Measurements from ENCODE around the gene SETDB2. TPM values are rescaled to one million over a fixed set of nuclear protein-coding genes. Genes with fewer than 3 reads are reported as not detected.
A peak's percentile ranks its signal among the peaks of the same experiment; 100 is the strongest.

SETDB2 gene
- total and polyA plus RNA-seq, 5 donors from 2014 or later = 11.0 to 24.4 (median 15.0) TPM

DNA sequence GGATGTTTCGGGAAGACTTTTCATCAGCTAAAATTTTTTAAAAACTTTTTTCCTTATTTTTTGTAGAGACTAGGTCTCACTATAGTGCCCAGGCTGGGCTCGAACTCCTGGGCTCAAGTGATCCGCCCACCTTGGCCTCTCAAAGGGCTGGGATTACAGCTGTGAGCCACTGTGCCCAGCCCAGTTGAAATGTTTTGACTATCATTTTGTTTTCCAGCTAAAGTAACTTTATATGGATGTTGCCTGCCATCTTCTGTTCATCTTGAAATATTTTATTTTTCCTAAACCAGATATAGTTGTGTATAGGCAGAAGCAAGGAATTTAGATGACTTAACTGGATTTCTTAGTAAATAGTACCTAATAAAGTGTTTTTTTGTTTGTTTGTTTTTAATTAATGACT lies 7.2 kb upstream of the SETDB2 start:
- peaks cover 4% of the 10 kb centered on the region for H3K36me3 ChIP-seq (ENCODE audit: control insufficient read depth, insufficient read depth, low read length)
- H3K9me3 Mint-ChIP-seq = no peaks in the 10 kb centered on the region
- H3K27me3 Mint-ChIP-seq = no peaks in the 10 kb centered on the region
- H3K36me3 Mint-ChIP-seq = peaks cover 19% of the 10 kb centered on the region
- H3K4me1 Mint-ChIP-seq = peaks cover under 1 to 5% (median 3%) of the 10 kb centered on the region in 4 donors
- H3K4me3 Mint-ChIP-seq = peak overlapping the region in 1 of 4 donors; percentile 1
- H3K4me3 ChIP-seq (ENCODE audit: low read depth, low read length) = no peak overlapping the region
- H3K27me3 ChIP-seq (ENCODE audit: control insufficient read depth, insufficient read depth, low read length) = no peaks in the 10 kb centered on the region
- DNase-seq = no peak
- no peak for ATAC-seq (ENCODE audit: low read depth in 2 of 2)
- no peaks in the 10 kb centered on the region for H3K9me3 ChIP-seq (ENCODE audit: control insufficient read depth in 2 of 2, low read length in 2 of 2)
- H3K27ac Mint-ChIP-seq = no peak overlapping the region
- no peaks in the 10 kb centered on the region for H3K4me1 ChIP-seq (ENCODE audit: control insufficient read depth, insufficient read depth, low read length, poor library complexity, severe bottlenecking)
- H3K27ac ChIP-seq (ENCODE audit: insufficient read depth, low read length, poor library complexity, severe bottlenecking) = no peak overlapping the region

DNA sequence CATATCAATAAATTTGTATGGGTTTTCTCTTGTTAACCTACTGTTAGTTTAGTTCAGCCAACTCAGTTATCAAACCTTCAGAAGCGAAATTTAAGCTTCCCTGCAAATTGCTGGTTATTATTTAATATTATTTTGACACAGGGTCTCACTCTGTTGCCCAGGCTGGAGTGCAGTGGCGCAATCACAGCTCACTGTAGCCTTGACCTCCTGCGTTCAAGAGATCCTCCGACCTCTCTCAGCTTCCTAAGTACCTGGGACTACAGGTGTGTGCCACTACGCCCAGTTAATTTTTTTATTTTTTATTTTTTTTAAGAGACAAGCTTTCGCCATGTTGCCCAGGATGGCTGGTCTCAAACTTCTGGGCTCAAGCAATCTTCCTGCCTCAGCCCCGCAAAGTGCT lies 6.4 kb upstream of the SETDB2 start:
- peak overlapping the region in 1 of 4 donors; percentile 1 for H3K4me3 Mint-ChIP-seq
- H3K9me3 Mint-ChIP-seq = no peaks in the 10 kb centered on the region
- Histone ChIP-seq H3K4me3 (ENCODE audit: low read depth, low read length) (no peak overlapping the region), H3K36me3 (ENCODE audit: control insufficient read depth, insufficient read depth, low read length) (peaks cover 4% of the 10 kb centered on the region), H3K27me3 (ENCODE audit: control insufficient read depth, insufficient read depth, low read length) (no peaks in the 10 kb centered on the region), H3K4me1 (ENCODE audit: control insufficient read depth, insufficient read depth, low read length, poor library complexity, severe bottlenecking) (no peaks in the 10 kb centered on the region), H3K27ac (ENCODE audit: insufficient read depth, low read length, poor library complexity, severe bottlenecking) (no peak overlapping the region), H3K9me3 (ENCODE audit: control insufficient read depth in 2 of 2, low read length in 2 of 2) (no peaks in the 10 kb centered on the region)
- H3K36me3 Mint-ChIP-seq = peaks cover 12% of the 10 kb centered on the region
- ATAC-seq (ENCODE audit: low read depth in 2 of 2) (no peak), DNase-seq (no peak)
- H3K4me1 Mint-ChIP-seq = peaks cover 2 to 7% (median 4%) of the 10 kb centered on the region in 4 donors
- H3K27me3 Mint-ChIP-seq = no peaks in the 10 kb centered on the region
- no peak overlapping the region for H3K27ac Mint-ChIP-seq

DNA sequence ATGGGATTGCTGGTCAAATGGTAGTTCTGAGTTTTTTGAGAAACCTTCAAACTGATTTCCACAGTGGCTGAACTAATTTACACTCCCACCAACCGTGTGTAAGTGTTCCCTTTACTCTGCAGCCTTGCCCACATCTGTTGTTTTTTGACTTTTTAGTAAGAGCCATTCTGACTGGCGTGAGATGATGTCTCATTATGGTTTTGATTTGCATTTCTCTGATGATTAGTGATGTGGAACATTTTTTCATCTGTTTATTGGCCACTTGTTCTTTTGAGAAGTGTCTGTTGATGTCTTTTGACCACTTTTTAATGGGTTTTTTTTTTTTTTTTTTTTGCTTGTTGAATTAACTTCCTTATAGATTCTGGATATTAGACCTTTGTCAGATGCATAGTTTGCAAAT lies 4.5 kb upstream of the SETDB2 start:
- Mint-ChIP-seq H3K27ac (no peak overlapping the region), H3K4me3 (peak overlapping the region in 2 of 4 donors; percentile 7 to 9), H3K9me3 (peaks cover 0 to 3% (median 0%) of the 10 kb centered on the region in 7 donors), H3K4me1 (peaks cover 5 to 19% (median 13%) of the 10 kb centered on the region in 4 donors), H3K27me3 (peaks cover 4% of the 10 kb centered on the region), H3K36me3 (peaks cover 3% of the 10 kb centered on the region)
- ATAC-seq (ENCODE audit: low read depth in 2 of 2) (no peak), DNase-seq (no peak)
- Histone ChIP-seq H3K27ac (ENCODE audit: insufficient read depth, low read length, poor library complexity, severe bottlenecking) (no peak overlapping the region), H3K4me1 (ENCODE audit: control insufficient read depth, insufficient read depth, low read length, poor library complexity, severe bottlenecking) (peaks cover under 1% of the 10 kb centered on the region), H3K27me3 (ENCODE audit: control insufficient read depth, insufficient read depth, low read length) (no peaks in the 10 kb centered on the region), H3K4me3 (ENCODE audit: low read depth, low read length) (no peak overlapping the region), H3K9me3 (ENCODE audit: control insufficient read depth in 2 of 2, low read length in 2 of 2) (no peaks in the 10 kb centered on the region), H3K36me3 (ENCODE audit: control insufficient read depth, insufficient read depth, low read length) (no peaks in the 10 kb centered on the region)

DNA sequence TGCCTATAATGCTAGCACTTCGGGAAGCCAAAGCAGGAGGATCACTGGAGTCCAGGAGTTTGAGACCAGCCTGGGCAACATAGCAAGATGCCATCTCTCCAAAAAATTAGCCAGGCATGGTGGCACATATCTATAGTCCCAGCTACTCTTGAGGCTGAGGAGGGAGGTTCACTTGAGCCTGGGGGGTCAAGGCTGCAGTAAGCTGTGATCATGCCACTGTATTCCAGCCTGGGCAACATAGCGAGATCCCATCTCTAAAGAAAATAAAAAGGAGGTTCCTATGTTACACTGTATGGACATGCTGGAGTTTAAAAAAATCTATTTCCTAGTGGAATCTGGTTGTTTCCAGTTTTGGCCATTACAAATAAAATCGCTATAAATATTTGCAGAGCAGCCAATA lies 2.8 kb upstream of the SETDB2 start:
- Mint-ChIP-seq H3K4me3 (no peak overlapping the region), H3K4me1 (peaks cover 5 to 32% (median 19%) of the 10 kb centered on the region in 4 donors), H3K36me3 (peaks cover 3% of the 10 kb centered on the region), H3K9me3 (peaks cover 0 to 3% (median 0%) of the 10 kb centered on the region in 7 donors), H3K27ac (no peak overlapping the region), H3K27me3 (peaks cover 4% of the 10 kb centered on the region)
- Histone ChIP-seq H3K9me3 (ENCODE audit: control insufficient read depth in 2 of 2, low read length in 2 of 2) (no peaks in the 10 kb centered on the region), H3K36me3 (ENCODE audit: control insufficient read depth, insufficient read depth, low read length) (no peaks in the 10 kb centered on the region), H3K4me1 (ENCODE audit: control insufficient read depth, insufficient read depth, low read length, poor library complexity, severe bottlenecking) (peaks cover 15% of the 10 kb centered on the region), H3K27ac (ENCODE audit: insufficient read depth, low read length, poor library complexity, severe bottlenecking) (no peak overlapping the region), H3K27me3 (ENCODE audit: control insufficient read depth, insufficient read depth, low read length) (no peaks in the 10 kb centered on the region), H3K4me3 (ENCODE audit: low read depth, low read length) (no peak overlapping the region)
- DNase-seq (no peak), ATAC-seq (ENCODE audit: low read depth in 2 of 2) (no peak)

DNA sequence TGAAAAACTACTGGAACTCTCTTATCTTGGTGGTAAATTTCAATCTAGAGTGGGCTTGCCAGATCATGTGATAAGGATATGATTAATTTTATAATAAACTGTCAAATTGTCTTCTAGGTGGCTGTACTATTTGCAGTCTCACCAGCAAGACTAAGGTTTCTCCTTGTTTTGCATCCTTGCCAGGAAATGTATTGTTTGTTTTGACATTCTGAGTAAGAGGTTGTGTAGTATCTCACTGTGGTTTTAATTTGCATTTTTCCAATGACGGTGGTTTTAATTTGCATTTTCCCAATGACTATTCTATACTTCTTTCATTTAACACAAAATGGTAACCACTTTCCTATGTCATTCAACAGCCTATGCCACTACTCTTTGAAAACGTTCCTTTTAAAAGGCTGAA lies 2.2 kb upstream of the SETDB2 start:
- Mint-ChIP-seq H3K27me3 (peaks cover 4% of the 10 kb centered on the region), H3K4me3 (no peak overlapping the region), H3K4me1 (peaks cover 5 to 37% (median 20%) of the 10 kb centered on the region in 4 donors), H3K9me3 (peaks cover 0 to 3% (median 0%) of the 10 kb centered on the region in 7 donors), H3K36me3 (peaks cover 3% of the 10 kb centered on the region), H3K27ac (no peak overlapping the region)
- H3K4me1 ChIP-seq (ENCODE audit: control insufficient read depth, insufficient read depth, low read length, poor library complexity, severe bottlenecking) = peaks cover 20% of the 10 kb centered on the region
- H3K27me3 ChIP-seq (ENCODE audit: control insufficient read depth, insufficient read depth, low read length) = no peaks in the 10 kb centered on the region
- ATAC-seq (ENCODE audit: low read depth in 2 of 2) = no peak
- no peak for DNase-seq
- no peak overlapping the region for H3K4me3 ChIP-seq (ENCODE audit: low read depth, low read length)
- no peaks in the 10 kb centered on the region for H3K36me3 ChIP-seq (ENCODE audit: control insufficient read depth, insufficient read depth, low read length)
- no peak overlapping the region for H3K27ac ChIP-seq (ENCODE audit: insufficient read depth, low read length, poor library complexity, severe bottlenecking)
- H3K9me3 ChIP-seq (ENCODE audit: control insufficient read depth in 2 of 2, low read length in 2 of 2) = no peaks in the 10 kb centered on the region

DNA sequence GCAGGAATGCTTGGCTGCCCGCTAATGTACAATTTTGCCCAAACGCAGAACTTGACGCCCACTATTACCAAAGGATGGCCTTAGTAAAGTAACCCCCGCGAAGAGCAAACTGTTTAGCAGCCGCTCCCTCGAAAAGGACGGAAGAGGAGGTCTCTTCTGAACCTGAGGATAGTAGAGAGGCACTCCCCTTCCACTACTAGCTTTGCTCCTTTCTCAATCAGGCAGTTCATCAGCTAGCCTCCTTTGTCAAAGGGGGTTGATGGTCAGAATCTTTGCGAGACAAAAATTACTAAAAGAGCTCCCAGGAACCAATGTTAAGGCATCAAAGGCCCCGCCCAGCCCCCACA lies 744 bp upstream of the SETDB2 start:
- peak in 1 of 3 donors; percentile 71 for DNase-seq
- H3K27me3 ChIP-seq (ENCODE audit: control insufficient read depth, insufficient read depth, low read length) = no peaks in the 10 kb centered on the region
- H3K9me3 ChIP-seq (ENCODE audit: control insufficient read depth in 2 of 2, low read length in 2 of 2) = no peaks in the 10 kb centered on the region
- H3K36me3 ChIP-seq (ENCODE audit: control insufficient read depth, insufficient read depth, low read length) = no peaks in the 10 kb centered on the region
- H3K4me3 Mint-ChIP-seq = peak overlapping the region; percentile 92 to 99 (median 95)
- peaks cover 0 to 3% (median 0%) of the 10 kb centered on the region in 7 donors for H3K9me3 Mint-ChIP-seq
- no peak for ATAC-seq (ENCODE audit: low read depth in 2 of 2)
- peaks cover 3% of the 10 kb centered on the region for H3K36me3 Mint-ChIP-seq
- peak overlapping the region; percentile 95 to 100 (median 100) for H3K27ac Mint-ChIP-seq
- H3K4me1 ChIP-seq (ENCODE audit: control insufficient read depth, insufficient read depth, low read length, poor library complexity, severe bottlenecking) = peaks cover 35% of the 10 kb centered on the region
- peaks cover 4% of the 10 kb centered on the region for H3K27me3 Mint-ChIP-seq
- peak overlapping the region; percentile 84 for H3K4me3 ChIP-seq (ENCODE audit: low read depth, low read length)
- H3K27ac ChIP-seq (ENCODE audit: insufficient read depth, low read length, poor library complexity, severe bottlenecking) = peak overlapping the region; percentile 96
- H3K4me1 Mint-ChIP-seq = peaks cover 11 to 50% (median 26%) of the 10 kb centered on the region in 4 donors

DNA sequence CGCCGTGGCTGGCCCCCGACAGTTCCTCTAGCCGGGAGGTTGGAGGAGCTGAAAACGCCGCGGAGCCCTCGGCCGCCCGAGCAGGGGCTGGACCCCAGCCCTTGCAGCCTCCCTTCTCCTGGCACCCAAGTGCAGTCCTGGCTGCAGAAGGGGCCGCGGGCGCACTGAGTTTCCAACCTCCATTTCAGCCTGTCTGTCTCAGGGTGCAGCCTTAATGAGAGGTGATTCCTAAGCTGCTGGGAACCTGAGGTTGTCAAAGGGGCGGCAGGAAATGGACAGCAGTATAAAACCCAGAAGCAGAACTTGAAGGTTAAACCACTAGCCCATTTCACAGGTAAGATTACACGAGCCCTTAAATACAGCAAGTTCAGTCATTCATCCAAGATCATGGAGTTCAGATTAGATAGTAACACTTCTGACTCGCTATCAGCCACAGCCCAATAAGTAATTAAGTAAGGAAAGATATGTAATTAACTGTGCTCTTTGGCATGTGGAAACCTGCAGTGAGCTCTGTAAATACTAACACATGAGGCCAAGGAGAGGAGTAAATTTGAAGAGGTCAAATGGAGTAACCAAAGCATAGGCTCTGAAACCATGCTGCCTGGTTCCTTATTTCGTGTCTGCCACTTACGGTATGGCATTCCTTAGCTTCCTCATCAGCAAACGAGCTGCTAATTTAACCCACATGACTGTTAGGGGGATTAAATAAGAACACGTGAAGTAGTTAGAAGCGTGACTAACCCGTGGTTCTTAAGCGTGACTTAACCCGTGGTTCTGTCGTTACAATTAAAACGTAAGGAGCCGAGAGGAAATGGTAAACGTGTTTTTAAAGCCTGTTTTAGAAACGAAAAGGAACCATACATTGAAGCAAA lies 686 bp downstream of the SETDB2 start:
- H3K9me3 ChIP-seq (ENCODE audit: control insufficient read depth in 2 of 2, low read length in 2 of 2) = no peaks in the 10 kb centered on the region
- peaks cover 4% of the 10 kb centered on the region for H3K27me3 Mint-ChIP-seq
- H3K36me3 Mint-ChIP-seq = peaks cover 8% of the 10 kb centered on the region
- no peak for ATAC-seq (ENCODE audit: low read depth in 2 of 2)
- H3K27ac Mint-ChIP-seq = peak overlapping the region; percentile 92 to 99 (median 95)
- H3K9me3 Mint-ChIP-seq = peaks cover 0 to 3% (median 0%) of the 10 kb centered on the region in 7 donors
- H3K4me3 ChIP-seq (ENCODE audit: low read depth, low read length) = peak overlapping the region; percentile 93
- H3K4me3 Mint-ChIP-seq = peak overlapping the region; percentile 92 to 99 (median 95)
- H3K27ac ChIP-seq (ENCODE audit: insufficient read depth, low read length, poor library complexity, severe bottlenecking) = peak overlapping the region; percentile 96
- peak; percentile 29 to 84 (median 60) for DNase-seq
- H3K27me3 ChIP-seq (ENCODE audit: control insufficient read depth, insufficient read depth, low read length) = no peaks in the 10 kb centered on the region
- H3K4me1 ChIP-seq (ENCODE audit: control insufficient read depth, insufficient read depth, low read length, poor library complexity, severe bottlenecking) = peaks cover 41% of the 10 kb centered on the region
- peaks cover 11 to 64% (median 40%) of the 10 kb centered on the region in 4 donors for H3K4me1 Mint-ChIP-seq
- no peaks in the 10 kb centered on the region for H3K36me3 ChIP-seq (ENCODE audit: control insufficient read depth, insufficient read depth, low read length)
